Astrocyte of the cerebellum (primary cell): ENCODE measurements around the gene PRAF2.

Source experiments
- DNase-seq: peaks from one replicate; pipeline ENCODE4 v3.0.0-alpha.2; 2011; ENCODE audit warnings: low read depth
- H3K4me3 ChIP-seq: 2 replicates; pipeline ENCODE4 v1.5.1; 2011; ENCODE audit warnings: mild to moderate bottlenecking, low read depth, low read length, moderate library complexity
- in situ Hi-C: cut with HindIII; loops from 2 replicates; pipeline ENCODE4 v1.10.0; 2017; ENCODE audit warnings: low sequenced_read_pairs
- TF ChIP-seq, protein P1 (sequence below): IDR thresholded peaks from 2 replicates; pipeline ENCODE4 v1.5.1; 2012; ENCODE audit warnings: low read length, low read depth, moderate library complexity, mild to moderate bottlenecking; ENCODE audit errors: missing control alignments

The PRAF2 gene

DNA sequence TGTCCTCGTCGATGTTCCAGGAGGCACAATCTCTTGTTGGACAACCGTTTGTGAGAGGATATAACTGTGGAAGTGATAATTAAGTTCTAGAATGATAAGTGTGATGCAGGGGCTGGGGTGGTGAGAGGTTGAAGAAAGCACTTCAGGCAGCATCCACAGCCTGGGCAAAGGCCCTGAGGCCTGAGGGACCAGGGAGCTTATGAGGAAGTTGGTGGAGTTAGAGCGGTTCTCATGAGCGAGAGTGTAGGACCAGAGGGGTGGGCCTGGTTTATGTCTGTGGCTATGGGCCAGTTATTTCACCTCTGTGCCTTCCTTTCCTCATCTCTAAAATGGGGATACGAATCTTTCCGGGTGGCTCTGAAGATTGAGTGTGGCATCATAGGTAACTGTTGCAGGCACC lies 12.3 kb downstream of the PRAF2 start:
- TF ChIP-seq, protein P1, sequence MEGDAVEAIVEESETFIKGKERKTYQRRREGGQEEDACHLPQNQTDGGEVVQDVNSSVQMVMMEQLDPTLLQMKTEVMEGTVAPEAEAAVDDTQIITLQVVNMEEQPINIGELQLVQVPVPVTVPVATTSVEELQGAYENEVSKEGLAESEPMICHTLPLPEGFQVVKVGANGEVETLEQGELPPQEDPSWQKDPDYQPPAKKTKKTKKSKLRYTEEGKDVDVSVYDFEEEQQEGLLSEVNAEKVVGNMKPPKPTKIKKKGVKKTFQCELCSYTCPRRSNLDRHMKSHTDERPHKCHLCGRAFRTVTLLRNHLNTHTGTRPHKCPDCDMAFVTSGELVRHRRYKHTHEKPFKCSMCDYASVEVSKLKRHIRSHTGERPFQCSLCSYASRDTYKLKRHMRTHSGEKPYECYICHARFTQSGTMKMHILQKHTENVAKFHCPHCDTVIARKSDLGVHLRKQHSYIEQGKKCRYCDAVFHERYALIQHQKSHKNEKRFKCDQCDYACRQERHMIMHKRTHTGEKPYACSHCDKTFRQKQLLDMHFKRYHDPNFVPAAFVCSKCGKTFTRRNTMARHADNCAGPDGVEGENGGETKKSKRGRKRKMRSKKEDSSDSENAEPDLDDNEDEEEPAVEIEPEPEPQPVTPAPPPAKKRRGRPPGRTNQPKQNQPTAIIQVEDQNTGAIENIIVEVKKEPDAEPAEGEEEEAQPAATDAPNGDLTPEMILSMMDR: no peak
- DNase-seq: no peak
- no peak overlapping the region for H3K4me3 ChIP-seq
- in situ Hi-C loops: no loop called here

DNA sequence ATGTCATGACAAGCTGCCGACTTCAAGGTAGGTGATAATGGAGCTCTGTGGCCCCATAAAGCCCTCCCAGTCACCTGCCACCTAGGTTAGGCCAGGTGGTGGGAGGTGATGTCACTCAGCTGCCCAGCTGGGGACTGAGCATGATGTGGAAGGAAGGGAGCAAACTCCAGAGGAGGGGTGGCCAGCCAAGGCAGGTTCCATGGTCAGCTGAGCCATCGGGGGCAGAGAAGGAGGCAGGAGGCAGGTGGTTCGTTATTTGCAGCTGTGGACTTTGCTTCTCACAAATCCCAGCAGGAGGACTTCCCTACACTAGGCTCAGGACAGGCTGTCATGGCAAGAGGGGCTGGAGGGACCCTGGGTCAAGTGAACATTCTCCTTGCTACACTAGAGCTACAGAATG lies 12.9 kb downstream of the PRAF2 start:
- H3K4me3 ChIP-seq: no peak overlapping the region
- in situ Hi-C loops: no loop called here
- TF ChIP-seq, protein P1: no peak
- no peak for DNase-seq

GRCh38 chrX:49059681-49060085 lies 14.1 kb downstream of the PRAF2 start:
- no peak for DNase-seq
- TF ChIP-seq, protein P1: no peak

GRCh38 chrX:49059201-49059600 lies 14.6 kb downstream of the PRAF2 start:
- TF ChIP-seq, protein P1: no peak
- no peak overlapping the region for H3K4me3 ChIP-seq
- in situ Hi-C loops: no loop called here
- DNase-seq: no peak

More at GRCh38 chrX:49059681-49060085, 14.1 kb downstream of the PRAF2 start:
- in situ Hi-C loops: no loop called here
- H3K4me3 ChIP-seq: no peak overlapping the region

- TF ChIP-seq, protein P1: no peak
- no peak within 1 kb of the TSS for H3K4me3 ChIP-seq
- in situ Hi-C loops: no loop called here
Measured at GRCh38 chrX:49058794-49059193, 15.0 kb downstream of the PRAF2 start, which contains the start of gene CCDC120. CCDC120 (plus strand) TSS chrX:49058999; CDS start chrX:49062042, 3,043 bp downstream.

GRCh38 chrX:49054073-49054762 lies 19.6 kb downstream of the PRAF2 start:
- no peak for DNase-seq
- peak overlapping the region; percentile 53 for H3K4me3 ChIP-seq
- TF ChIP-seq, protein P1: no peak
- in situ Hi-C loops: no loop called here

More at GRCh38 chrX:49058794-49059193, 15.0 kb downstream of the PRAF2 start, which contains the start of gene CCDC120:
- DNase-seq: no peak
